H9 (cell line): Measurements from ENCODE around the gene INSR. TPM values are rescaled to one million over a fixed set of nuclear protein-coding genes. Genes with fewer than 3 reads are reported as not detected.

Experiments
- DNase-seq: peaks from one replicate; pipeline ENCODE4 v3.0.0-alpha.2; 2017
- H2AFZ ChIP-seq: one replicate; pipeline ENCODE4 v1.6.1; 2013; ENCODE audit warnings: mild to moderate bottlenecking, low read length, control low read depth, moderate library complexity
- H2AK5ac ChIP-seq: 2 replicates; pipeline ENCODE4 v1.6.1; 2013; ENCODE audit warnings: low read length, control low read depth, mixed read lengths; ENCODE audit not compliant: insufficient read length
- H2BK120ac ChIP-seq: one replicate; pipeline ENCODE4 v1.6.1; 2013; ENCODE audit warnings: low read depth, mild to moderate bottlenecking, low read length, control low read depth, inconsistent platforms; ENCODE audit not compliant: poor library complexity, severe bottlenecking
- H2BK12ac ChIP-seq: 2 replicates; pipeline ENCODE4 v1.6.1; 2013; ENCODE audit warnings: low read length, control low read depth, mixed read lengths, low read depth; ENCODE audit not compliant: insufficient read length
- H2BK15ac ChIP-seq: 2 replicates; pipeline ENCODE4 v1.6.1; 2013; ENCODE audit warnings: low read depth, low read length, control low read depth
- H2BK20ac ChIP-seq: one replicate; pipeline ENCODE4 v1.6.1; 2013; ENCODE audit warnings: low read depth, mild to moderate bottlenecking, low read length, control low read depth, inconsistent platforms; ENCODE audit not compliant: poor library complexity, severe bottlenecking
- H2BK5ac ChIP-seq: 2 replicates; pipeline ENCODE4 v1.6.1; 2013; ENCODE audit warnings: low read length, control low read depth, mixed read lengths; ENCODE audit not compliant: insufficient read length
- H3K14ac ChIP-seq: 2 replicates; pipeline ENCODE4 v1.6.1; 2013; ENCODE audit warnings: low read length, control low read depth; ENCODE audit not compliant: insufficient read depth
- H3K18ac ChIP-seq: 2 replicates; pipeline ENCODE4 v1.6.1; 2013; ENCODE audit warnings: low read depth, mild to moderate bottlenecking, mixed read lengths, low read length, control low read depth; ENCODE audit not compliant: insufficient read length
- H3K23ac ChIP-seq: 2 replicates; pipeline ENCODE4 v1.6.1; 2013; ENCODE audit warnings: low read length, control low read depth, mixed read lengths, low read depth; ENCODE audit not compliant: insufficient read length
- H3K23me2 ChIP-seq: 2 replicates; pipeline ENCODE4 v1.6.1; 2013; ENCODE audit warnings: low read depth, mild to moderate bottlenecking, mixed read lengths, low read length, control low read depth; ENCODE audit not compliant: insufficient read length, poor library complexity, severe bottlenecking
- H3K27ac ChIP-seq: 2 replicates; pipeline ENCODE4 v1.5.1; 2013; ENCODE audit warnings: low read length, control low read depth, mixed read lengths, low read depth; ENCODE audit not compliant: insufficient read length
- H3K27me3 ChIP-seq: 2 replicates; pipeline ENCODE4 v1.6.1; 2013; ENCODE audit warnings: low read length, control low read depth, inconsistent platforms; ENCODE audit not compliant: insufficient read depth
- H3K4ac ChIP-seq: 2 replicates; pipeline ENCODE4 v1.6.1; 2013; ENCODE audit warnings: low read depth, mild to moderate bottlenecking, control low read depth, inconsistent platforms, low read length, moderate library complexity
- H3K4me1 ChIP-seq: 2 replicates; pipeline ENCODE4 v1.6.1; 2013; ENCODE audit warnings: low read length, control low read depth, inconsistent platforms; ENCODE audit not compliant: insufficient read depth
- H3K4me2 ChIP-seq: 2 replicates; pipeline ENCODE4 v1.6.1; 2013; ENCODE audit warnings: low read length, control low read depth, mixed read lengths; ENCODE audit not compliant: insufficient read length, insufficient read depth
- H3K56ac ChIP-seq: 2 replicates; pipeline ENCODE4 v1.6.1; 2013; ENCODE audit warnings: low read depth, mild to moderate bottlenecking, mixed read lengths, low read length, control low read depth; ENCODE audit not compliant: insufficient read length
- H3K79me1 ChIP-seq: 2 replicates; pipeline ENCODE4 v1.6.1; 2013; ENCODE audit warnings: low read depth, mild to moderate bottlenecking, moderate library complexity, low read length, control low read depth, inconsistent platforms; ENCODE audit not compliant: insufficient read depth, poor library complexity, severe bottlenecking
- H3K79me2 ChIP-seq: 2 replicates; pipeline ENCODE4 v1.6.1; 2013; ENCODE audit warnings: low read length, control low read depth, inconsistent platforms; ENCODE audit not compliant: insufficient read depth
- H3K9ac ChIP-seq: 2 replicates; pipeline ENCODE4 v1.6.1; 2013; ENCODE audit warnings: low read length, control low read depth, mixed read lengths; ENCODE audit not compliant: insufficient read length; ENCODE audit errors: extremely low read depth
- H3K9me3 ChIP-seq: one replicate; pipeline ENCODE4 v1.6.1; 2013; ENCODE audit warnings: low read depth, low read length, inconsistent platforms; ENCODE audit not compliant: control insufficient read depth
- H3T11ph ChIP-seq: one replicate; pipeline ENCODE4 v1.6.1; 2013; ENCODE audit warnings: mild to moderate bottlenecking, low read length, control low read depth, inconsistent platforms
- H4K20me1 ChIP-seq: one replicate; pipeline ENCODE4 v1.6.1; 2013; ENCODE audit not compliant: control insufficient read depth, insufficient read length, insufficient read depth
- H4K5ac ChIP-seq: 2 replicates; pipeline ENCODE4 v1.6.1; 2013; ENCODE audit warnings: low read depth, mild to moderate bottlenecking, mixed read lengths, low read length, control low read depth; ENCODE audit not compliant: insufficient read length
- H4K8ac ChIP-seq: replicated peaks from 2 replicates; pipeline ENCODE4 v1.6.1; 2013; ENCODE audit warnings: low read length, control low read depth, mixed read lengths, low read depth; ENCODE audit not compliant: insufficient read length
- H4K91ac ChIP-seq: 2 replicates; pipeline ENCODE4 v1.6.1; 2013; ENCODE audit warnings: low read depth, mild to moderate bottlenecking, moderate library complexity, mixed read lengths, low read length, control low read depth; ENCODE audit not compliant: insufficient read length
- H3K27ac Mint-ChIP-seq, 3 experiments: 2 replicates in 2 of 3; 3 replicates in 1 of 3; pipeline ENCODE4 v1.8.0; 2020 to 2021; ENCODE audit warnings: mixed read lengths in 3 of 3, mild to moderate bottlenecking in 1 of 3, moderate library complexity in 1 of 3
- H3K27me3 Mint-ChIP-seq: 2 replicates; pipeline ENCODE4 v1.8.0; 2021; ENCODE audit warnings: low read depth, mild to moderate bottlenecking, moderate library complexity, mixed read lengths
- H3K36me3 Mint-ChIP-seq, 3 experiments: 2 replicates in 2 of 3; 3 replicates in 1 of 3; pipeline ENCODE4 v1.8.0; 2020 to 2021; ENCODE audit warnings: low read depth in 3 of 3, mixed read lengths in 3 of 3; ENCODE audit not compliant: insufficient read depth in 1 of 3
- H3K4me1 Mint-ChIP-seq, 2 experiments: 2 replicates each; pipeline ENCODE4 v1.8.0; 2020; ENCODE audit warnings: mixed read lengths in 2 of 2
- H3K4me3 Mint-ChIP-seq, 2 experiments: 2 replicates in 1 of 2; 3 replicates in 1 of 2; pipeline ENCODE4 v1.8.0; 2020 to 2021; ENCODE audit warnings: mild to moderate bottlenecking in 2 of 2, mixed read lengths in 2 of 2, moderate library complexity in 1 of 2
- H3K9me3 Mint-ChIP-seq, 2 experiments: 2 replicates in 1 of 2; 3 replicates in 1 of 2; pipeline ENCODE4 v1.8.0; 2020; ENCODE audit warnings: mild to moderate bottlenecking in 2 of 2, mixed read lengths in 2 of 2, moderate library complexity in 1 of 2
- WGBS: extraction: QIAGEN DNeasy Blood & Tissue Kit; methylation state at CpG from one replicate; pipeline ENCODE4 v1.1.7; 2013; ENCODE audit warnings: missing lambda C conversion rate, low lambda C conversion rate, mixed read lengths; ENCODE audit not compliant: insufficient read length; ENCODE audit errors: extremely low coverage; 5-methylcytosine and 5-hydroxymethylcytosine counted together
- total RNA-seq: library from RNA; stranded (reverse); gene quantifications from 2 replicates; pipeline ENCODE4 v1.2.1, GENCODE V29; 2021
- TF ChIP-seq, protein P1 (sequence below): fragments of 200-600 bp; sonication (generic); conservative IDR thresholded peaks from 3 replicates; pipeline ENCODE4 v1.8.0; 2021; ENCODE audit warnings: antibody characterized with exemption, mild to moderate bottlenecking

INSR gene
- total RNA-seq, 1 experiment from 2014 or later = 39.8 TPM

- Histone ChIP-seq H4K20me1 (peaks cover 1% of the 10 kb centered on the region), H3K79me2 (no peaks in the 10 kb centered on the region)
Measured at GRCh38 chr19:7130043-7130442, 164.2 kb downstream of the INSR start.

More at GRCh38 chr19:7130043-7130442, 164.2 kb downstream of the INSR start:
- H3K18ac ChIP-seq = no peak overlapping the region
- H3K23me2 ChIP-seq = no peaks in the 10 kb centered on the region
- Mint-ChIP-seq H3K36me3 (peaks cover 50 to 63% (median 62%) of the 10 kb centered on the region in 3 experiments), H3K4me1 (no peaks in the 10 kb centered on the region), H3K27ac (no peak overlapping the region), H3K27me3 (no peaks in the 10 kb centered on the region), H3K4me3 (no peak overlapping the region), H3K9me3 (peaks cover 20 to 24% of the 10 kb centered on the region in 2 experiments)
- no peaks in the 10 kb centered on the region for H3K27me3 ChIP-seq
- H3K9me3 ChIP-seq = peaks cover 17% of the 10 kb centered on the region
- H3T11ph ChIP-seq = no peak overlapping the region
- H2BK15ac ChIP-seq = no peak overlapping the region
- H3K27ac ChIP-seq = no peak overlapping the region
- H3K9ac ChIP-seq = no peak overlapping the region
- H2BK5ac ChIP-seq = no peak overlapping the region
- no peak overlapping the region for H4K91ac ChIP-seq
- H3K14ac ChIP-seq = no peak overlapping the region
- WGBS = no CpG with 5 or more reads among the region's 1 CpG
- H3K4me2 ChIP-seq = no peak overlapping the region
- no peak overlapping the region for H3K23ac ChIP-seq
- no peak overlapping the region for H4K8ac ChIP-seq
- H4K5ac ChIP-seq = no peak overlapping the region
- H2BK12ac ChIP-seq = no peak overlapping the region
- no peak overlapping the region for H2AK5ac ChIP-seq
- no peak overlapping the region for H2BK120ac ChIP-seq
- H2BK20ac ChIP-seq = no peak overlapping the region
- no peak overlapping the region for H2AFZ ChIP-seq
- H3K4me1 ChIP-seq = no peaks in the 10 kb centered on the region; the same call in 1 of the 2 replicates
- no peak for DNase-seq
- TF ChIP-seq, protein P1, sequence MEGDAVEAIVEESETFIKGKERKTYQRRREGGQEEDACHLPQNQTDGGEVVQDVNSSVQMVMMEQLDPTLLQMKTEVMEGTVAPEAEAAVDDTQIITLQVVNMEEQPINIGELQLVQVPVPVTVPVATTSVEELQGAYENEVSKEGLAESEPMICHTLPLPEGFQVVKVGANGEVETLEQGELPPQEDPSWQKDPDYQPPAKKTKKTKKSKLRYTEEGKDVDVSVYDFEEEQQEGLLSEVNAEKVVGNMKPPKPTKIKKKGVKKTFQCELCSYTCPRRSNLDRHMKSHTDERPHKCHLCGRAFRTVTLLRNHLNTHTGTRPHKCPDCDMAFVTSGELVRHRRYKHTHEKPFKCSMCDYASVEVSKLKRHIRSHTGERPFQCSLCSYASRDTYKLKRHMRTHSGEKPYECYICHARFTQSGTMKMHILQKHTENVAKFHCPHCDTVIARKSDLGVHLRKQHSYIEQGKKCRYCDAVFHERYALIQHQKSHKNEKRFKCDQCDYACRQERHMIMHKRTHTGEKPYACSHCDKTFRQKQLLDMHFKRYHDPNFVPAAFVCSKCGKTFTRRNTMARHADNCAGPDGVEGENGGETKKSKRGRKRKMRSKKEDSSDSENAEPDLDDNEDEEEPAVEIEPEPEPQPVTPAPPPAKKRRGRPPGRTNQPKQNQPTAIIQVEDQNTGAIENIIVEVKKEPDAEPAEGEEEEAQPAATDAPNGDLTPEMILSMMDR = no peak
- no peaks in the 10 kb centered on the region for H3K79me1 ChIP-seq
- H3K4ac ChIP-seq = no peak overlapping the region
- no peak overlapping the region for H3K56ac ChIP-seq
